Lower lobe of right lung (tissue), 2 donors: ENCODE measurements around the gene C3orf20. TPM values are rescaled to one million over a fixed set of nuclear protein-coding genes. Genes with fewer than 3 reads are reported as not detected.
A peak's percentile ranks its signal among the peaks of the same experiment; 100 is the strongest.

ENCODE experiments used
- ATAC-seq, 2 donors: fragments of 200-7000 bp; cut with Tn5 transposase; one replicate each; pipeline ENCODE4 v1.9.1; 2020 to 2022; ENCODE audit warnings: mild to moderate bottlenecking in 2 of 2, moderate library complexity in 2 of 2
- DNase-seq: peaks from one replicate; pipeline ENCODE4 v3.0.0-alpha.2; 2020
- H3K27ac ChIP-seq: fragments of 200-600 bp; one replicate; pipeline ENCODE4 v1.8.0; 2022
- H3K27me3 ChIP-seq: fragments of 200-600 bp; one replicate; pipeline ENCODE4 v1.8.0; 2022; ENCODE audit warnings: low read depth
- H3K36me3 ChIP-seq: fragments of 200-600 bp; one replicate; pipeline ENCODE4 v1.8.0; 2022; ENCODE audit warnings: mild to moderate bottlenecking
- H3K4me1 ChIP-seq: fragments of 200-600 bp; one replicate; pipeline ENCODE4 v1.8.0; 2022
- H3K4me3 ChIP-seq: fragments of 200-600 bp; one replicate; pipeline ENCODE4 v1.8.0; 2022; ENCODE audit warnings: mild to moderate bottlenecking
- H3K9me3 ChIP-seq: fragments of 200-600 bp; one replicate; pipeline ENCODE4 v1.8.0; 2022
- CTCF ChIP-seq: fragments of 200-600 bp; IDR thresholded peaks from one replicate; pipeline ENCODE4 v1.8.0; 2022; ENCODE audit warnings: antibody characterized with exemption, mild to moderate bottlenecking
- intact Hi-C: fragments of 100-400 bp; cut with DNase I; formaldehyde crosslinking; loops from one replicate; pipeline ENCODE4 v1.11.0; 2022
- total RNA-seq: library from RNA; stranded (reverse); fragmentation: NEBNext Ultra II Directional; extraction: Animal tissue kit (Norgen Biotek cat#: 25700); gene quantifications from one replicate; pipeline ENCODE4 v1.2.1, GENCODE V29; 2021
- donor health status: DM: no; HTN: yes; CAD: no; lungs with severe emphysema.

Gene C3orf20
- total RNA-seq, 1 donor from 2014 or later: not detected

- H3K9me3 ChIP-seq: no peaks in the 10 kb centered on the region
- intact Hi-C loops: no loop called here
- H3K27ac ChIP-seq: peak overlapping the region; percentile 81
- peaks cover 40% of the 10 kb centered on the region for H3K4me1 ChIP-seq
- peak; percentile 58 to 60 for ATAC-seq
- no peak overlapping the region for H3K4me3 ChIP-seq
- H3K27me3 ChIP-seq: no peaks in the 10 kb centered on the region
- H3K36me3 ChIP-seq: no peaks in the 10 kb centered on the region
- TF ChIP-seq CTCF: no peak
- no peak for DNase-seq
These were observed 129.3 kb downstream of the C3orf20 start for GRCh38 chr3:14803981-14804834.

GRCh38 chr3:14804835-14805780 lies 130.2 kb downstream of the C3orf20 start:
- no peaks in the 10 kb centered on the region for H3K9me3 ChIP-seq
- ATAC-seq (peak; percentile 45 to 64), DNase-seq (no peak)
- H3K27me3 ChIP-seq: peaks cover 8% of the 10 kb centered on the region
- no peaks in the 10 kb centered on the region for H3K36me3 ChIP-seq
- intact Hi-C loops: no loop called here
- no peak overlapping the region for H3K4me3 ChIP-seq
- peak overlapping the region; percentile 81 for H3K27ac ChIP-seq
- peaks cover 49% of the 10 kb centered on the region for H3K4me1 ChIP-seq
- TF ChIP-seq CTCF: no peak

GRCh38 chr3:14805961-14806537 lies 131.1 kb downstream of the C3orf20 start:
- no peak overlapping the region for H3K4me3 ChIP-seq
- no peak for DNase-seq
- no peaks in the 10 kb centered on the region for H3K9me3 ChIP-seq
- intact Hi-C loops: no loop called here
- H3K27ac ChIP-seq: no peak overlapping the region
- no peak for ATAC-seq
- peaks cover 50% of the 10 kb centered on the region for H3K4me1 ChIP-seq
- peaks cover 11% of the 10 kb centered on the region for H3K27me3 ChIP-seq
- H3K36me3 ChIP-seq: no peaks in the 10 kb centered on the region
- TF ChIP-seq CTCF: no peak

- peak; percentile 66 for DNase-seq
- Histone ChIP-seq H3K36me3 (no peaks in the 10 kb centered on the region), H3K4me3 (no peak overlapping the region), H3K27me3 (peaks cover 11% of the 10 kb centered on the region), H3K9me3 (no peaks in the 10 kb centered on the region), H3K4me1 (peaks cover 50% of the 10 kb centered on the region), H3K27ac (no peak overlapping the region)
- TF ChIP-seq CTCF: no peak
- ATAC-seq: peak; percentile 51 to 60
- intact Hi-C loops: no loop called here
These were observed 131.8 kb downstream of the C3orf20 start for GRCh38 chr3:14806641-14807263.

- H3K27me3 ChIP-seq: peaks cover 15% of the 10 kb centered on the region
- H3K4me3 ChIP-seq: no peak overlapping the region
- no peaks in the 10 kb centered on the region for H3K9me3 ChIP-seq
- H3K36me3 ChIP-seq: no peaks in the 10 kb centered on the region
- intact Hi-C loops: no loop called here
- ATAC-seq: no peak
- TF ChIP-seq CTCF: no peak
- no peak overlapping the region for H3K27ac ChIP-seq
- H3K4me1 ChIP-seq: peaks cover 57% of the 10 kb centered on the region
- DNase-seq: no peak
These were observed 133.1 kb downstream of the C3orf20 start for GRCh38 chr3:14808025-14808424.
